ENCODE data around the gene ADGRB3.
"Not testable (repeated sequence)": the region's sequence is repeated elsewhere in the genome, so short reads cannot be mapped to it uniquely, and the experiment has no call there.

Gene ADGRB3

DNA sequence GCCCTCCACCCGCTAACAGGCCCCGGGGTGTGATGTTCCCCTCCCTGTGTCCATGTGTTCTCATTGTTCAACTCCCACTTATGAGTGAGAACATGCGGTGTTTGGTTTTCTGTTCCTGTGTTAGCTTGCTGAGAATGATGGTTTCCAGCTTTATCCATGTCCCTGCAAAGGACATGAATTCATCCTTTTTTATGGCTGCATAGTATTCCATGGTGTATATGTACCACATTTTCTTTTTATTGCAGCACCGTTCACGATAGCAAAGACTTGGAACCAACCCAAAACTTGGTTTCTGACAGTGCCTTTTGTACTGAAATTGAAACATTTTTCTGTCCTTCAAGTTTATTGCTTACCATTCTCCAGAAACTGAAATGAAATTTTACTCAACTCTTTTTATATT is 653.1 kb downstream of the ADGRB3 start:
- ATAC-seq (ENCODE audit: low read depth); H3K9me3 Mint-ChIP-seq; DNase-seq (ENCODE audit: low spot score in 2 of 2); H3K27me3 Mint-ChIP-seq; H3K4me3 Mint-ChIP-seq; H3K4me1 Mint-ChIP-seq; H3K27ac Mint-ChIP-seq; H3K36me3 Mint-ChIP-seq: not testable (repeated sequence)

DNA sequence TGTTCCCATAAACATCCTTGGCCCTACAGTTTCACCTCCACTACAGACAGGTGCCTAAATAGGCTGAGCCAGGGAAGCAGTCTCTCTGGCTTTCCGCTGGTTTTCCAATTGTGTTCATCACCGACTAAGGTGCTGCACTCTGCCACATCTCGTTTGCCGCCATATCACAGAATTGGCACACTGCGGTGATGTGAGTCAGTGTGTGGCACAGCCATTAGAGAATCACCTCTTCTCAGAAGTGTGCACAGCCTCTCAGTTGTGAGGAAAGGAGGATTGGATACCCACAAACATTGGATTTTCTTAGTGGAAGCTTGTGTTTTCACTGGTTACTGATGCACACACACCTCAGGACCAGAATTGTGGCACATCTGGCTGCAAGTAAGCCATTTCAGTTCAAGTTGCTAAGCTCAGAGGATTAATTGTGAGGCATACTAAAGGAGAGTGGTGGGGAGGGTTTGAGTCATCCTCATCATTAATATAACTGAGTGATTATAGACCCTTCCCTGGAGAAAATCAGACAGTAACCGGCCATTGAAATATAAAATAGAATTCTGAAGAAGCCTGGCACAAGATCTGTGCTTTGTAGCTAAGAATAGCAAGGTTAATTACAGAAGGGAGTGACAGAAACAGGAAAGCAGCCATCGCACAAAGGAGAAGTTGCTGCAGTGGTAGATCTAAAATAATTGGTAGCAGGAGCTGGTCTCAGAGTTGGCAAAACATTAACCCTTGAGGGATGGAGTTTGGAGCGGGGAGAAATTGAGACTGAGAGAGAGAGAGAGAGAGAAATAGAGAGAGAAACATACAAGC is 654.8 kb downstream of the ADGRB3 start:
- H3K4me3 Mint-ChIP-seq, result no peak overlapping the region
- no peaks in the 10 kb centered on the region for H3K4me1 Mint-ChIP-seq
- ATAC-seq (ENCODE audit: low read depth) (no peak), DNase-seq (ENCODE audit: low spot score in 2 of 2) (no peak)
- H3K27ac Mint-ChIP-seq, result no peak overlapping the region
- H3K27me3 Mint-ChIP-seq, result no peaks in the 10 kb centered on the region
- no peaks in the 10 kb centered on the region for H3K9me3 Mint-ChIP-seq
- H3K36me3 Mint-ChIP-seq, result no peaks in the 10 kb centered on the region

DNA sequence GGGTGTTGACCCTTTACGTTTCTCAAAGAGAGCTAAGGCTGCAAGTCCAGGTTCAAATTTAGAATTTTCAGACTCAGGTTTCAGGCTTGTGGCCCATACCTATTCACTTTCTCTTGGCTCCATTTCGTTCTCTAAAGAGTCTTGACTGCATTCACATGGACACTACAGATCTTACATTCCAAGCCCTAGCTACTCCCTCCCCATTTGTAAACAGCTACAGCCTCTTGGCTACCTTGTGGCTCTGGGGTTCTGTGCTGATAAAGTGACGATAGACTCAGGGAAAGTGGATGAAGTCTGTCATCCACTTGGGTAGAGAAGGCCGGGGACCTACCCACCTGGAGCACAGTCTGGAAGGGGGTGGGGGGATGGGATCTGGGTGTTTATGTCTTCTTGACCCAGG is 658.4 kb downstream of the ADGRB3 start:
- no peak for ATAC-seq (ENCODE audit: low read depth)
- H3K27me3 Mint-ChIP-seq, result no peaks in the 10 kb centered on the region
- DNase-seq (ENCODE audit: low spot score in 2 of 2), result no peak
- no peaks in the 10 kb centered on the region for H3K4me1 Mint-ChIP-seq
- H3K4me3 Mint-ChIP-seq, result no peak overlapping the region
- H3K27ac Mint-ChIP-seq, result no peak overlapping the region
- peaks cover 1% of the 10 kb centered on the region for H3K9me3 Mint-ChIP-seq
- no peaks in the 10 kb centered on the region for H3K36me3 Mint-ChIP-seq

- no peak overlapping the region for H3K4me3 Mint-ChIP-seq
- H3K36me3 Mint-ChIP-seq, result no peaks in the 10 kb centered on the region
- no peaks in the 10 kb centered on the region for H3K4me1 Mint-ChIP-seq
- no peak for DNase-seq (ENCODE audit: low spot score in 2 of 2)
- no peaks in the 10 kb centered on the region for H3K27me3 Mint-ChIP-seq
- no peak for ATAC-seq (ENCODE audit: low read depth)
- peaks cover 1% of the 10 kb centered on the region for H3K9me3 Mint-ChIP-seq
- no peak overlapping the region for H3K27ac Mint-ChIP-seq
These were observed 659.3 kb downstream of the ADGRB3 start for GRCh38 chr6:69294407-69294806.

DNA sequence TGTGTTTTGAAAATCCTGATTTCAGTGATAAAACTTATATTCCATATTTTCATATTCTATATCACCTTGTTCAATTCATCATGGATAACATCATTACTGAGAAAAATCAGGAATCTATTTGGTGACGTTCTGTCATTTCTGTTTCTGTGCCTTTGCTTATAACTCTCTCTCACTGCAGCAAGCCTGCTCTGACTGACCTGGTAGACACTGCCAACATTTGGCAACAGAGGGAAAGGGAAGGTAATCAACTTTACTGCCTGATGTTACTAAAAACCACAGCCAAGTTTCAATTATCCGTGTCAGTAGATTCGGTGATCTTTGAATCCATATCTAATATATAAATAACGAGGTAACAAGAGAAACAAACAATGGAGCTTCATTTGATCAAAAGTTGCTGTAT is 659.8 kb downstream of the ADGRB3 start:
- H3K4me1 Mint-ChIP-seq, result no peaks in the 10 kb centered on the region
- no peak for ATAC-seq (ENCODE audit: low read depth)
- no peak overlapping the region for H3K27ac Mint-ChIP-seq
- DNase-seq (ENCODE audit: low spot score in 2 of 2), result no peak
- H3K36me3 Mint-ChIP-seq, result no peaks in the 10 kb centered on the region
- peaks cover 1% of the 10 kb centered on the region for H3K9me3 Mint-ChIP-seq
- no peak overlapping the region for H3K4me3 Mint-ChIP-seq
- no peaks in the 10 kb centered on the region for H3K27me3 Mint-ChIP-seq

- ATAC-seq (ENCODE audit: low read depth), result no peak
- H3K4me3 Mint-ChIP-seq, result no peak overlapping the region
These were observed 668.3 kb downstream of the ADGRB3 start for GRCh38 chr6:69303382-69303781.

GRCh38 chr6:69305456-69305855 is 670.4 kb downstream of the ADGRB3 start:
- Mint-ChIP-seq H3K36me3 (no peaks in the 10 kb centered on the region), H3K27me3 (no peaks in the 10 kb centered on the region), H3K27ac (no peak overlapping the region), H3K9me3 (peaks cover 3% of the 10 kb centered on the region), H3K4me3 (no peak overlapping the region), H3K4me1 (no peaks in the 10 kb centered on the region)
- ATAC-seq (ENCODE audit: low read depth) (no peak), DNase-seq (ENCODE audit: low spot score in 2 of 2) (no peak)

More at GRCh38 chr6:69303382-69303781, 668.3 kb downstream of the ADGRB3 start:
- no peak overlapping the region for H3K27ac Mint-ChIP-seq
- no peaks in the 10 kb centered on the region for H3K4me1 Mint-ChIP-seq
- no peaks in the 10 kb centered on the region for H3K36me3 Mint-ChIP-seq
- H3K9me3 Mint-ChIP-seq, result peaks cover 2% of the 10 kb centered on the region
- H3K27me3 Mint-ChIP-seq, result no peaks in the 10 kb centered on the region
- DNase-seq (ENCODE audit: low spot score in 2 of 2), result no peak

DNA sequence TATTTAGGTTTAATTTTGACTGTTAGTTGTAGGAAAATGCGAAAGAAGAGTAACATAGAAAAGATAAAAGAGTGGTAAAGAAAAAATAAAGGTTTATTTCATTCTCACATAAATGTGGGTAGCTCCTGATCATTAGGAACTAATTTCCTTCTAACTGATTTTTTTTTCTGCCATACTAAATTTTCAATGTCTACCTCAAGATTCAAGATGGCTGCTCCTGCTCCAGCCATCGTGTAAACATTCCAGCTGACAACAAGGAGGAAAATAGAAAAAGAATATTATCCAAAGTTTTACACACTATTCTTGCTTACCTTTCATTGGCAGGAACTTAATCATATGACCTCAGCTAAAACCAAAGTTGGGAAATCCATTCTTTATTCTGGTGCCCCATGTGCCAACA is 673.5 kb downstream of the ADGRB3 start:
- no peak for ATAC-seq (ENCODE audit: low read depth)
- Mint-ChIP-seq H3K27me3 (no peaks in the 10 kb centered on the region), H3K27ac (no peak overlapping the region), H3K36me3 (no peaks in the 10 kb centered on the region), H3K4me1 (no peaks in the 10 kb centered on the region), H3K9me3 (peaks cover 3% of the 10 kb centered on the region), H3K4me3 (no peak overlapping the region)
- DNase-seq (ENCODE audit: low spot score in 2 of 2), result no peak

- Mint-ChIP-seq H3K27ac (no peak overlapping the region), H3K4me1 (no peaks in the 10 kb centered on the region), H3K4me3 (no peak overlapping the region), H3K9me3 (peaks cover 3% of the 10 kb centered on the region), H3K36me3 (no peaks in the 10 kb centered on the region), H3K27me3 (no peaks in the 10 kb centered on the region)
- ATAC-seq (ENCODE audit: low read depth), result no peak
- DNase-seq (ENCODE audit: low spot score in 2 of 2), result no peak
These were observed 676.8 kb downstream of the ADGRB3 start for GRCh38 chr6:69311888-69312287.

DNA sequence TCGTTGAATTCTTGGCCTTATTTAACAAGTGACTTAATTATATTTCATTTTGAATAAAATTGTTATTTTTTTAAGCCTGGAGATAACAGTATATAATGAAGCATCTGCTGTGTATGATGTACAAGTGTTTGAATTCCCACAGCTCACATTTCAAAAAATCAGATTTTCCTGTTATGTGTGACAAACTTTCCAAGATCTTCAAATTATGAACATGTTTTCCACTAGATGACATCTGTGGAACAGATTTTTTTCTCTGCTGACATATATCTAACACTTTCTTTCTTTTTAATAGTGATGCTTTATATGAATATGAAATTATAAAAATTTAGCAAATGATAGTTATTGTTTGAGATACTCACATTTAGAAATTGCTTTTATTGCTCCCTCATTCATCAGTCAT is 678.9 kb downstream of the ADGRB3 start:
- DNase-seq (ENCODE audit: low spot score in 2 of 2) (no peak), ATAC-seq (ENCODE audit: low read depth) (no peak)

GRCh38 chr6:69314531-69314930 is 679.4 kb downstream of the ADGRB3 start:
- Mint-ChIP-seq H3K27me3 (no peaks in the 10 kb centered on the region), H3K27ac (no peak overlapping the region), H3K4me1 (no peaks in the 10 kb centered on the region), H3K36me3 (no peaks in the 10 kb centered on the region), H3K4me3 (no peak overlapping the region), H3K9me3 (no peaks in the 10 kb centered on the region)
- DNase-seq (ENCODE audit: low spot score in 2 of 2) (no peak), ATAC-seq (ENCODE audit: low read depth) (no peak)

More for the DNA sequence above, 678.9 kb downstream of the ADGRB3 start:
- no peak overlapping the region for H3K4me3 Mint-ChIP-seq
- no peak overlapping the region for H3K27ac Mint-ChIP-seq
- H3K27me3 Mint-ChIP-seq, result no peaks in the 10 kb centered on the region
- no peaks in the 10 kb centered on the region for H3K36me3 Mint-ChIP-seq
- no peaks in the 10 kb centered on the region for H3K4me1 Mint-ChIP-seq
- H3K9me3 Mint-ChIP-seq, result no peaks in the 10 kb centered on the region

GRCh38 chr6:69331886-69332285 is 696.8 kb downstream of the ADGRB3 start:
- no peak overlapping the region for H3K4me3 Mint-ChIP-seq
- no peaks in the 10 kb centered on the region for H3K9me3 Mint-ChIP-seq
- H3K27me3 Mint-ChIP-seq, result no peaks in the 10 kb centered on the region
- no peaks in the 10 kb centered on the region for H3K36me3 Mint-ChIP-seq
- no peak for DNase-seq (ENCODE audit: low spot score in 2 of 2)
- no peak overlapping the region for H3K27ac Mint-ChIP-seq
- H3K4me1 Mint-ChIP-seq, result no peaks in the 10 kb centered on the region
- no peak for ATAC-seq (ENCODE audit: low read depth)

DNA sequence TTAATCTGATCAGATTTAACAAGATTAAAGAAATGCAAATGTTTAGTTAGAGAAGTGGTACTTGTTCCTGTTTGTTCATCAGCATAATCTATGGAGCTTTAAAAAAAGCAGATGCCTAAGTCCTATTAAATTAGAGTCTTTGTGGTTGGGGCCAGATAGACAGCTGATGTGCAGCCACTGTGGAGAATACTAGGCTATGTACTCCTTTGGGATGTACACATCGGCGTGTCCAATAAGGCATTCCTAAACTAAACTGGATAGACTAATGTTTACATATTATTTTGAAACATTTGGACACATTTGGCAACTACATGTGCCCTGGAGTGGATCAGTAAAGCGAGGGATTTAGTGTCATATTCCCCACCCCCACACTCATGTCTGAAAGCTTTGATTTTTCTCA is 702.2 kb downstream of the ADGRB3 start:
- ATAC-seq (ENCODE audit: low read depth), result no peak
- no peaks in the 10 kb centered on the region for H3K27me3 Mint-ChIP-seq
- no peaks in the 10 kb centered on the region for H3K9me3 Mint-ChIP-seq
- no peak overlapping the region for H3K27ac Mint-ChIP-seq
- no peak for DNase-seq (ENCODE audit: low spot score in 2 of 2)
- H3K36me3 Mint-ChIP-seq, result no peaks in the 10 kb centered on the region
- no peak overlapping the region for H3K4me3 Mint-ChIP-seq
- no peaks in the 10 kb centered on the region for H3K4me1 Mint-ChIP-seq

GRCh38 chr6:69338431-69339162 is 703.5 kb downstream of the ADGRB3 start:
- Mint-ChIP-seq H3K36me3 (no peaks in the 10 kb centered on the region), H3K4me3 (no peak overlapping the region), H3K27me3 (no peaks in the 10 kb centered on the region), H3K27ac (no peak overlapping the region), H3K4me1 (no peaks in the 10 kb centered on the region), H3K9me3 (no peaks in the 10 kb centered on the region)
- no peak for DNase-seq (ENCODE audit: low spot score in 2 of 2)
- no peak for ATAC-seq (ENCODE audit: low read depth)

DNA sequence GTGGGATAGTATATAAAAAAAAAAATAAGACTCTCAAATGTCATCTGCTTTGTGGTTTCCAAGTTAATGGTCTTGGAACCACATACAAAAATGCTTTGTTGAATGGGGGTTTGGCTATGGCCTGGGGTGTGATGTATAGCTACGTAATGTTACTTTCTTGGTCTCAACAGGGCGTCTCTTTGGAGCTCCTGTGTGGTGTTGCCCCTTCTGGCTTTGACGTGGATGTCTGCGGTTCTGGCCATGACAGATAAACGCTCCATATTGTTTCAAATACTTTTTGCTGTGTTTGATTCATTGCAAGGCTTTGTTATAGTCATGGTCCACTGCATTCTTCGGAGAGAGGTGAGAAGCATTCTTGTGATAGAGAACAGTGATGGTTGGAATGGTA is 704.1 kb downstream of the ADGRB3 start:
- Mint-ChIP-seq H3K4me3 (no peak overlapping the region), H3K36me3 (no peaks in the 10 kb centered on the region), H3K9me3 (no peaks in the 10 kb centered on the region), H3K27ac (no peak overlapping the region), H3K27me3 (no peaks in the 10 kb centered on the region), H3K4me1 (no peaks in the 10 kb centered on the region)
- ATAC-seq (ENCODE audit: low read depth), result no peak
- DNase-seq (ENCODE audit: low spot score in 2 of 2), result no peak
